AG04450 (cell line): ENCODE results near the gene TSKU. TPM values are rescaled to one million over a fixed set of nuclear protein-coding genes. Genes with fewer than 3 reads are reported as not detected.
"Not testable (repeated sequence)": the region's sequence is repeated elsewhere in the genome, so short reads cannot be mapped to it uniquely, and the experiment has no call there.

Experiments used
- CTCF ChIA-PET: fragments of 300-600, 350-600 bp; formaldehyde crosslinking; extraction: SDS; loops from one replicate; lab custom pipeline; 2022; ENCODE audit warnings: antibody characterized with exemption, inconsistent platforms; lab: Charles Lee
- POLR2A ChIA-PET: fragments of 350-600 bp; formaldehyde crosslinking; extraction: SDS; loops from one replicate; lab custom pipeline; 2021; ENCODE audit warnings: antibody characterized with exemption, inconsistent platforms; lab: Yijun Ruan, JAX
- DNase-seq: peaks from one replicate; pipeline ENCODE4 v3.0.0-alpha.2; 2011; ENCODE audit warnings: low read depth, low spot score
- H3K27ac ChIP-seq: one replicate; pipeline ENCODE4 v1.5.1; 2012; ENCODE audit warnings: low read depth, low read length, control low read depth
- H3K27me3 ChIP-seq: one replicate; pipeline ENCODE4 v1.6.0; 2012; ENCODE audit warnings: low read length; ENCODE audit not compliant: control insufficient read depth, insufficient read depth
- H3K4me3 ChIP-seq: 2 replicates; pipeline ENCODE4 v1.5.1; 2011; ENCODE audit warnings: mild to moderate bottlenecking, low read depth, low read length, control low read depth
- H3K9me3 ChIP-seq: 2 replicates; pipeline ENCODE4 v1.5.1; 2012; ENCODE audit warnings: low read length; ENCODE audit not compliant: control insufficient read depth, insufficient read depth
- polyA plus RNA-seq: library from polyadenylated mRNA; depleted of rRNA; stranded (reverse); fragments of >200 nt; gene quantifications from 2 replicates; pipeline ENCODE4 v1.2.3, GENCODE V29; 2011
- TF ChIP-seq, protein P1 (sequence below): IDR thresholded peaks from 2 replicates; pipeline ENCODE4 v1.5.1; 2011; ENCODE audit warnings: low read depth, low read length, control low read depth, inconsistent platforms

The TSKU gene
- polyA plus RNA-seq, 1 experiment = 28.8 TPM

DNA sequence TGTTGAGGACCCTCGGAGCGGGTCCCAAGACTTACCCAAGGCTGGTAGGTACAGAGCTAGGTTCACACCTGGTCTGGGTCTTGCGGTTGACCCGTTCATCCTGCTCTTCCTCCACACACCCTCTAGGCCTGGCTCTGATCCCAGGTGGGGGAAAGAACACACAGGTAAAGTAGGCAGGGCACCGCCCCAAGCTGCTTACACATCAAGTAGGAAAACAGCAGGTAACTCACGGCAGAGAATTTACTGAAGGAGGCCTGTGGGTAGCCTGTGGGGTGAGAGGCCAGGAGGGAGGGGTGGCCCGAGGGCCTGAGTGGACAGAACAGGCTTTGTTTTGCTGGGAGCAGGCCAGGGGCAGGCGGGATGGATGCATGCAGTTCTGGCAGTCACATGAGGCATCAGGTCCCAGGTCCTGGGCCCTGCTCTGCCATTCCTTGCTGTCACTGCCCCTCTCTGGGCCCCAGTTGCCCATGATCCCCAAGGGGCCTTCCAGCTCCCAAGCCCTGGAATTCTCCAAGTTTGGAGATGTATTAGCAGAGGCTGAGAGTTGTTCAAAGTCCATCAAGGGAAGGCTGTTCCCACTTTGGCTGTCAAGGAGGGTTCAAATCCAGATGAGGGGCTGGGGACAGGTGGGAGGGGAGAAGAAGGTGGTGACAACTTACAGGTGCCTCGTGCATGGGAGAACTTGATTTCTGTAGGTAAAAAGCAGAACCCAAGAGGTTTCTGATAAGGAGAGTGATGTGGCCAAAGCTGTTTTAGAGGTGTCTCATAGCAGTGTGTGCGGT lies 5.7 kb downstream of the TSKU start:
- CTCF ChIA-PET = no interaction called here
- POLR2A ChIA-PET = no interaction called here
- DNase-seq = no peak
- no peaks in the 10 kb centered on the region for H3K27me3 ChIP-seq
- no peak overlapping the region for H3K27ac ChIP-seq
- H3K4me3 ChIP-seq = no peak overlapping the region
- TF ChIP-seq, protein P1, sequence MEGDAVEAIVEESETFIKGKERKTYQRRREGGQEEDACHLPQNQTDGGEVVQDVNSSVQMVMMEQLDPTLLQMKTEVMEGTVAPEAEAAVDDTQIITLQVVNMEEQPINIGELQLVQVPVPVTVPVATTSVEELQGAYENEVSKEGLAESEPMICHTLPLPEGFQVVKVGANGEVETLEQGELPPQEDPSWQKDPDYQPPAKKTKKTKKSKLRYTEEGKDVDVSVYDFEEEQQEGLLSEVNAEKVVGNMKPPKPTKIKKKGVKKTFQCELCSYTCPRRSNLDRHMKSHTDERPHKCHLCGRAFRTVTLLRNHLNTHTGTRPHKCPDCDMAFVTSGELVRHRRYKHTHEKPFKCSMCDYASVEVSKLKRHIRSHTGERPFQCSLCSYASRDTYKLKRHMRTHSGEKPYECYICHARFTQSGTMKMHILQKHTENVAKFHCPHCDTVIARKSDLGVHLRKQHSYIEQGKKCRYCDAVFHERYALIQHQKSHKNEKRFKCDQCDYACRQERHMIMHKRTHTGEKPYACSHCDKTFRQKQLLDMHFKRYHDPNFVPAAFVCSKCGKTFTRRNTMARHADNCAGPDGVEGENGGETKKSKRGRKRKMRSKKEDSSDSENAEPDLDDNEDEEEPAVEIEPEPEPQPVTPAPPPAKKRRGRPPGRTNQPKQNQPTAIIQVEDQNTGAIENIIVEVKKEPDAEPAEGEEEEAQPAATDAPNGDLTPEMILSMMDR = no peak
- H3K9me3 ChIP-seq = peaks cover 6% of the 10 kb centered on the region

DNA sequence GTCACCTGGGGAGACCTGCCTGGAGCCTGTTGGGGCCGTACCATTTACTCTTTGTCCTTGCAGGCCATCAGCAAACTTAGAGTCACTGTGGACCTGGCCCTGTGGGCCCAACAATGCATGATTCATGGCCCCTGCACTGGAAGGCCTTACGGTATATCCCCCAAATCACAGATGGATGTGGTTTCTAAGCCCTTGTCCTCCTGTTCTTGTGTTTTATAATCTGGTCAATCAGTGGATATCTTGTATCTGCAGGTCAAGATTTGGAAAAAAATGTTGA lies 6.2 kb downstream of the TSKU start:
- H3K9me3 ChIP-seq = peaks cover 4% of the 10 kb centered on the region
- no peak for DNase-seq
- POLR2A ChIA-PET = no interaction called here
- H3K27ac ChIP-seq = no peak overlapping the region
- TF ChIP-seq, protein P1 = no peak
- H3K4me3 ChIP-seq = no peak overlapping the region
- CTCF ChIA-PET = no interaction called here
- no peaks in the 10 kb centered on the region for H3K27me3 ChIP-seq

DNA sequence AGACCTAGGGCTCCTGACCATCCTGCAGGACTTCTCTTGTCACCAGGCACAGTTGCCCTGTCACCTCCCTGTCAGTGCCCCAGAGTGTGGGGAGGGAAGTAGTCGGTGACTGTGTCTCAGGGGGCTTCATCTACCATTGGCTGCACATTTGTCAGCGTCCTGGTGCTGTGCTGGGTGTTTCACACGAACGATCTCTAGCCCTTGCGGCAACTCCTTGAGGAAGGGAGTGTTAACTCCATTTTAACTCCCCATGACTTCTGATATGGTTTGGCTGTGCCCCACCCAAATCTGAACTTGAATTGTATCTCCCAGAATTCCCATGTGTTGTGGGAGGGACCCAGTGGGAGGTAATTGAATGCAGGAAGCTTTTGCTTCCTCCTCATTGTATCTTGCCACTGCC lies 7.1 kb downstream of the TSKU start:
- TF ChIP-seq, protein P1 = no peak
- peaks cover 4% of the 10 kb centered on the region for H3K9me3 ChIP-seq
- no peak overlapping the region for H3K4me3 ChIP-seq
- no peak overlapping the region for H3K27ac ChIP-seq
- no peaks in the 10 kb centered on the region for H3K27me3 ChIP-seq
- CTCF ChIA-PET = interaction anchor here (1.3 kb wide), 1 partner anchor 8 kb away, joined by 7 read pairs; no protein-coding TSS in a partner anchor
- POLR2A ChIA-PET = no interaction called here
- no peak for DNase-seq

DNA sequence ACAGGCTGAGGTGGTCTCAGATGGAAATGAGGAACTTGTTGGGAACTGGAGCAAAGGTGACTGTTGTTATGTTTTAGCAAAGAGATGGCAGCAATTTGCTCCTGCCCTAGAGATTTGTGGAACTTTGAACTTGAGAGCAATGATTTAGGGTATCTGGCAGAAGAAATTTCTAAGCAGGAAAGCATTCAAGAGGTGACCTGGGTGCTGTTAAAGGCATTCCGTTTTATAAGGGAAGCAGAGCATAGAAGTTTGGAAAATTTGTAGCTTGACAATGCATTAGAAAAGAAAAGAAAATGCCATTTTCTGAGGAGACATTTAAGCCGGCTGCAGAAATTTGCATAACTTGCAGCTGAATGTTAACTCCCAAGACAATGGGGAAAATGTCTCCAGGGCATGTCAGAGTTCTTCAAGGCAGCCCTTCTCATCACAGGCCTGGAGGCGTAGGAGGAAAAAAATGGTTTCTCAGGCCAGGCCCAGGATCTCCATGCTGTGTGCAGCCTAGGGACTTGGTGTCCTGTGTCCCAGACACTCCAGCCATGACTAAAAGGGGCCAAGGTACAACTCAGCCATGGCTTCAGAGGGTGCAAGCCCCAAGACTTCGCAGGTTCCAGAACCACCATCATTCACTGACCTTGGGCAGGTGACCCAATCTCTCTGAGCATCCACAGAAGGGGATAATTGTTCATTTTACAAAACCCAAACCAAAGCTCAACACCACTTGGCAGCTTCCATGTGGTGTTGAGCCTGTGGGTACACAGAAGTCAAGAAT lies 8.0 kb downstream of the TSKU start:
- H3K9me3 ChIP-seq, H3K27ac ChIP-seq, H3K27me3 ChIP-seq, H3K4me3 ChIP-seq, DNase-seq: not testable (repeated sequence)
- ChIA-PET CTCF (interaction anchor here (1.3 kb wide), 1 partner anchor 7 kb away, joined by 7 read pairs; no protein-coding TSS in a partner anchor), POLR2A (interaction anchor here (1.2 kb wide), 1 partner anchor 21 kb away, joined by 3 read pairs; no protein-coding TSS in a partner anchor)

DNA sequence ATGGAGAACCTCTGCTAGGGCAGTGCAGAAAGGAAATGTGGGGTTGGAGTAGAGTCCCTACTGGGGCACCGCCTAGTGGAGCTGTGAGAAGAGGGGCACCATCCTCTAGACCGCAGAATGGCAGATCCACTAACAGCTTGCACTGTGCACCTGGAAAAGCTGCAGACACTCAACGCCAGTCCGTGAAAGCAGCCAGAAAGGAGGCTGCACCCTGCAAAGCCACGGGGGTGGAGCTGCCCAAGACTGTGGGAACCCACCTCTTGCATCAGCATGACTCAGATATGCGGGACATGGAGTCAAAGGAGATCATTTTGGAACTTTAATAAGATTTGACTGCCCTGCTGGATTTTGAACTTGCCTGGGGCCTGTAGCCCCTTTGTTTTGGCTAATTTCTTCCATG lies 8.7 kb downstream of the TSKU start:
- ChIA-PET CTCF (no interaction called here), POLR2A (interaction anchor here (1.2 kb wide), 1 partner anchor 21 kb away, joined by 3 read pairs; no protein-coding TSS in a partner anchor)
- Histone ChIP-seq H3K27ac (no peak overlapping the region), H3K9me3 (peaks cover 4% of the 10 kb centered on the region), H3K27me3 (no peaks in the 10 kb centered on the region), H3K4me3 (no peak overlapping the region)
- TF ChIP-seq, protein P1 = no peak
- DNase-seq = no peak
